HL-60 (cell line): ENCODE measurements around the gene CUL4A.

Experiments used
- DNase-seq, 2 experiments: peaks; one replicate each; pipeline ENCODE4 v3.0.0-alpha.2; 2010 to 2020; ENCODE audit warnings: low read depth in 1 of 2, low spot score in 1 of 2
- H3K27ac ChIP-seq: fragments of 250-450 bp; sonication (Bioruptor Pico); replicated peaks from 2 replicates; pipeline ENCODE4 v1.5.1; 2020; ENCODE audit warnings: mild to moderate bottlenecking, moderate library complexity
- H3K27me3 ChIP-seq: fragments of 250-450 bp; sonication (Bioruptor Pico); 2 replicates; pipeline ENCODE4 v1.5.1; 2021; ENCODE audit warnings: mild to moderate bottlenecking, moderate library complexity; ENCODE audit not compliant: insufficient read depth, poor library complexity, severe bottlenecking
- H3K4me3 ChIP-seq: replicated peaks from 2 replicates; pipeline ENCODE4 v1.5.1; 2011; ENCODE audit warnings: mild to moderate bottlenecking, control low read depth, low read length; ENCODE audit not compliant: insufficient read depth
- GABPA ChIP-seq: IDR thresholded peaks from 2 replicates; pipeline ENCODE4 v1.6.1; 2012; ENCODE audit warnings: low read depth
- POLR2AphosphoS5 ChIP-seq: IDR thresholded peaks from 2 replicates; pipeline ENCODE4 v1.6.1; 2012; ENCODE audit warnings: low read depth
- SPI1 ChIP-seq: IDR thresholded peaks from 2 replicates; pipeline ENCODE4 v1.6.1; 2012; ENCODE audit warnings: low read depth, mild to moderate bottlenecking, borderline replicate concordance
- TF ChIP-seq, protein P1 (sequence below): IDR thresholded peaks from 2 replicates; pipeline ENCODE4 v1.6.1; 2012; ENCODE audit warnings: low read depth; ENCODE audit not compliant: insufficient replicate concordance
- TF ChIP-seq, protein P2 (sequence below): IDR thresholded peaks from one replicate; pipeline ENCODE4 v1.5.1; 2011; ENCODE audit warnings: low read length, control low read depth, inconsistent platforms; ENCODE audit not compliant: insufficient read depth

The CUL4A gene

DNA sequence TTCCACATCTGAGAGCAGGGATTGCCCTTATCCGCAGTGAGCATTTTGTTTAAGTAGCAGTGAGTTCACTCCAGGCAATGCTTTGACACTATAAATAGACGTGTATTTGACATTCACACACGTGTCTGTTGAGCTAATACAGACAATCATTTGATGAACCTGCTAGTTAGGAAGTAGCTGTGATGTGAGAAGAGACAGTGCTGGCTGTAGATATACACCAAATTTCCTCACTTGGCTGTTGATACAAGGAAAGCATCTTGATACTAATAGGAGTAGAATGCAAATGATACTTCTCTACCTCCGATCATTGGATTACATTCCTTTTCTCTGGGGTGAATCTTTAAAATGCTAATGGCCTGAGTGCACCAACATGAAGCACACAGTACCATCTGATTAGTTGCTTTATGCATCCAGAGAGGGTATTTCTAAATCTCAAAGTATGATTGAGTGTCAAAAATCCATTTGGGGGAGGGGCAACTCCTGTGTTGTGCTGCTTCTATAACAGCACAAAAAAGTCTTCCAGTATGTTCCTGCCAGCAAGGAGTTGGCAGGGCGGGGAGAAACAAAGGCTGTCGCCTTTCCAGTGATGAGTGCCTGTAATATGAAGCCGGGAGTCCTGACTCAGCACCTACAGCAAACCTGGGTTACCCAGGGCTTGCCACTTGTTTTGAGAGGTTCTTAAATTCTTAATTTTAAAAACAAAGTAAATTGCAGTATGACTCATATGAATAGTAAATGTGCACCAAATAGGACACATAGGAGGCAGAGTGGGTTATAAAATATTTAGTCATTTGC lies 7.0 kb downstream of the CUL4A start:
- TF ChIP-seq, protein P1, sequence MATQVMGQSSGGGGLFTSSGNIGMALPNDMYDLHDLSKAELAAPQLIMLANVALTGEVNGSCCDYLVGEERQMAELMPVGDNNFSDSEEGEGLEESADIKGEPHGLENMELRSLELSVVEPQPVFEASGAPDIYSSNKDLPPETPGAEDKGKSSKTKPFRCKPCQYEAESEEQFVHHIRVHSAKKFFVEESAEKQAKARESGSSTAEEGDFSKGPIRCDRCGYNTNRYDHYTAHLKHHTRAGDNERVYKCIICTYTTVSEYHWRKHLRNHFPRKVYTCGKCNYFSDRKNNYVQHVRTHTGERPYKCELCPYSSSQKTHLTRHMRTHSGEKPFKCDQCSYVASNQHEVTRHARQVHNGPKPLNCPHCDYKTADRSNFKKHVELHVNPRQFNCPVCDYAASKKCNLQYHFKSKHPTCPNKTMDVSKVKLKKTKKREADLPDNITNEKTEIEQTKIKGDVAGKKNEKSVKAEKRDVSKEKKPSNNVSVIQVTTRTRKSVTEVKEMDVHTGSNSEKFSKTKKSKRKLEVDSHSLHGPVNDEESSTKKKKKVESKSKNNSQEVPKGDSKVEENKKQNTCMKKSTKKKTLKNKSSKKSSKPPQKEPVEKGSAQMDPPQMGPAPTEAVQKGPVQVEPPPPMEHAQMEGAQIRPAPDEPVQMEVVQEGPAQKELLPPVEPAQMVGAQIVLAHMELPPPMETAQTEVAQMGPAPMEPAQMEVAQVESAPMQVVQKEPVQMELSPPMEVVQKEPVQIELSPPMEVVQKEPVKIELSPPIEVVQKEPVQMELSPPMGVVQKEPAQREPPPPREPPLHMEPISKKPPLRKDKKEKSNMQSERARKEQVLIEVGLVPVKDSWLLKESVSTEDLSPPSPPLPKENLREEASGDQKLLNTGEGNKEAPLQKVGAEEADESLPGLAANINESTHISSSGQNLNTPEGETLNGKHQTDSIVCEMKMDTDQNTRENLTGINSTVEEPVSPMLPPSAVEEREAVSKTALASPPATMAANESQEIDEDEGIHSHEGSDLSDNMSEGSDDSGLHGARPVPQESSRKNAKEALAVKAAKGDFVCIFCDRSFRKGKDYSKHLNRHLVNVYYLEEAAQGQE: no peak
- TF ChIP-seq, protein P2, sequence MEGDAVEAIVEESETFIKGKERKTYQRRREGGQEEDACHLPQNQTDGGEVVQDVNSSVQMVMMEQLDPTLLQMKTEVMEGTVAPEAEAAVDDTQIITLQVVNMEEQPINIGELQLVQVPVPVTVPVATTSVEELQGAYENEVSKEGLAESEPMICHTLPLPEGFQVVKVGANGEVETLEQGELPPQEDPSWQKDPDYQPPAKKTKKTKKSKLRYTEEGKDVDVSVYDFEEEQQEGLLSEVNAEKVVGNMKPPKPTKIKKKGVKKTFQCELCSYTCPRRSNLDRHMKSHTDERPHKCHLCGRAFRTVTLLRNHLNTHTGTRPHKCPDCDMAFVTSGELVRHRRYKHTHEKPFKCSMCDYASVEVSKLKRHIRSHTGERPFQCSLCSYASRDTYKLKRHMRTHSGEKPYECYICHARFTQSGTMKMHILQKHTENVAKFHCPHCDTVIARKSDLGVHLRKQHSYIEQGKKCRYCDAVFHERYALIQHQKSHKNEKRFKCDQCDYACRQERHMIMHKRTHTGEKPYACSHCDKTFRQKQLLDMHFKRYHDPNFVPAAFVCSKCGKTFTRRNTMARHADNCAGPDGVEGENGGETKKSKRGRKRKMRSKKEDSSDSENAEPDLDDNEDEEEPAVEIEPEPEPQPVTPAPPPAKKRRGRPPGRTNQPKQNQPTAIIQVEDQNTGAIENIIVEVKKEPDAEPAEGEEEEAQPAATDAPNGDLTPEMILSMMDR: no peak
- no peak for TF ChIP-seq SPI1
- no peak for TF ChIP-seq POLR2AphosphoS5
- TF ChIP-seq GABPA: no peak
- no peak for DNase-seq
- Histone ChIP-seq H3K27ac (no peak overlapping the region), H3K27me3 (no peaks in the 10 kb centered on the region), H3K4me3 (no peak overlapping the region)

DNA sequence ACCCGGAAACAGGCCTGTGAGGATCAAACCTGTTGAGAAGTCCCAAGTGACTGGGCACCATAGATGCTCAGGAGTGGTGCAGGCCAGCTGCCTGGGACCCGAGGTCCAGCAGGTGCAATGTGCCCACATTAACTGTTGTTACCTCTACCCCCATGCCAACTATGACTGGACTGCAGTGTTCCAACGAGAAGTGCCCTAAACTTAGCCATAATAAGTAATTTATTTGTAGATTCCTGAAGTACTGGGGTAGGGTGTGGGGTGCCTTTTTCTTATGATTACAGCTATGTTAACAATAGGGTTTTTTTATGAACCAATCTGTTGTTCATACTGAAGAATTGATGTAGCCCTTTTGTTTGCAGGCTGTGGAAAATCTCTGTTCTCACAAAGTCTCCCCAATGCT lies 9.2 kb downstream of the CUL4A start:
- no peak for DNase-seq
- Histone ChIP-seq H3K27ac (no peak overlapping the region), H3K27me3 (no peaks in the 10 kb centered on the region), H3K4me3 (no peak overlapping the region)
- TF ChIP-seq, protein P1: no peak
- TF ChIP-seq POLR2AphosphoS5: no peak
- no peak for TF ChIP-seq SPI1
- TF ChIP-seq, protein P2: no peak
- TF ChIP-seq GABPA: no peak

DNA sequence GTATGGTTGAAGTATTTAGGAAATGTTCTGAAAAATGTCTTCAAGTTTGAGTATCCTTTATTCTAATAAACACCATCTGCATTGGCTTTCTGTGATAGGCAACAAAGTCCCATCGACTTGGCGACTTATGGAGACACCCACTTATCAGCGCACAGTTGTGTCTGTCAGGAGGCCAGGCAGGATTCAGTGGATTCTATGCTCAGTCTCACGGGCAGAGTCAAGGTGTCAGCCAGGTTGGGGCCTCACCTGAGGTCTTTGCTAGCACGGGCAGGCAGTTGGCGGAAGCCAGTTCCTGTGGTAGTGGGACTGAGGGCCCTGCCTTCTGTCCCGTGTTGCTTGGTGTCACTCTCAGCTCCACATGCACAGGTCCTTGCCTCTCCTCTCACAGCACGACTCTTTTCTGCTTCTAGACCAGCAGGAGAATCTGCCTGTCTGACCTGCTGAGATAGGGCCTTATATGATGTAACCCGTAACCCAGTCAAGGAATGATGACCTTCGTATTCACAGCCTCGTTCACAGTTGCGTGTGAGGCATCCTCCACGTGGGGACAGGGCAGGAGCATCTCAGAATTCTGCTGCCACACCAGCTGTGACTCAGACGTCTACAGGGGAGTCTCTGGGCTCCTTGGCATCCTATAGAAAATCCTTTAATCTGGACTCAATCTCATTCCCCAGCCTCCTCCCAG lies 10.0 kb downstream of the CUL4A start:
- no peak for DNase-seq
- TF ChIP-seq GABPA (no peak), POLR2AphosphoS5 (no peak), SPI1 (no peak)
- TF ChIP-seq, protein P1: no peak
- TF ChIP-seq, protein P2: no peak
- no peaks in the 10 kb centered on the region for H3K27me3 ChIP-seq
- no peak overlapping the region for H3K4me3 ChIP-seq
- H3K27ac ChIP-seq: no peak overlapping the region
